KG1 (cell line): ENCODE measurements around the gene LAMA2.

Source experiments
- DNase-seq: peaks from one replicate; lab custom pipeline; 2025; lab: John Stamatoyannopoulos, UW

LAMA2 gene

DNA sequence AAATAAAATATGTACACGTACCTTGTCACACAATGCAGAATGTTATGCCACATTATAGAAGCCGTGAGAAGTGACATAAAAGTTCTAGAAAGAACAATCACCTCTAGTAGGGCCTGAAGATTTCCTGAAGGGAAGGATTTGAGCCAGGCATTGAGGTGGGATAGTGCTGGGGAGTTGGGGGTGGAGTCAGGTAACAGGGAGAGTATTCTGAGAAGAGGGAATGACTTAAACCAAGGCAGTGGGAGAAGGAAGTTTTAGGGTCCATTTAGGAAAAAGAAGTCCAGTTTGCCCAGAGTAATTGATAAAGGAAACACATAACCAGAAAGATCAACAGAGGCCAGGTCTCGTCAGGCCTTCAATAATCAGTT is 564.2 kb downstream of the LAMA2 start:
- no peak for DNase-seq

DNA sequence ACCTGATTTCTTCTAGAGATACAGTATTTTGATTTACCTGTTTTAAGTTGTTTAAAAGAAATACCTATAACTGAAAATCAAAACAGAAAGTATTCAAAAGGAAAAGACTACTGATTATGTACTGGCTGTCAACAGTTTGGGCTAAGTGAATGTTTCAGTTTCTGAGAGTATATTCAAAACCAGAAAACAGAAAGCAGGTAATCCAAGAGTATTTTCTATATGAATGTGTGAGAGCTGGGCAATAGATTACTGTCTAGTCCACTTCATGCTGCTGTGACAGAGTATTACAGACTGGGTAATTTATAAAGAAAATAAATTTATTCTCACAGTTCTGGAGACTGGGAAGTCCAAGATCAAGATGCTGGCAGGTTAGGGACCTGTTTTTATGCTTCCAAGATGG is 566.0 kb downstream of the LAMA2 start:
- no peak for DNase-seq

DNA sequence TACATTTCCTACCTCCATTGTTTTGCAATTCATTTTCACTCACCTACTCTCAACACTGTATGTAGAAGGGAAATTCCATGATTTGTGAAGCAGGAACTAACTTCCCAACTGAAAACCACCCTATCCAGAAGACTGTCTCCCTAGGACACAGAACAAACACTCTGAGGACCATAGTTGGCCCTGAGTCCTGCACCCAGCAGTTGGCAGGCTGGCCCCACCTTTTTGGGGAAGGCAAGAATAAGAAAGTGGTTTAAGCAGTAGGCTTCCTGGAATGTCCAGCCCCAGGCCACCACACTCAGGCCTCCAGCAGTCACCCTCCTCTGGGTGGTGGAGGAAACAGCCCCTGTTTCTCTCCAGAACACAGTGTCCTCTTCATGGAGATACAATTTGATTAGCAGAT is 568.2 kb downstream of the LAMA2 start:
- no peak for DNase-seq

DNA sequence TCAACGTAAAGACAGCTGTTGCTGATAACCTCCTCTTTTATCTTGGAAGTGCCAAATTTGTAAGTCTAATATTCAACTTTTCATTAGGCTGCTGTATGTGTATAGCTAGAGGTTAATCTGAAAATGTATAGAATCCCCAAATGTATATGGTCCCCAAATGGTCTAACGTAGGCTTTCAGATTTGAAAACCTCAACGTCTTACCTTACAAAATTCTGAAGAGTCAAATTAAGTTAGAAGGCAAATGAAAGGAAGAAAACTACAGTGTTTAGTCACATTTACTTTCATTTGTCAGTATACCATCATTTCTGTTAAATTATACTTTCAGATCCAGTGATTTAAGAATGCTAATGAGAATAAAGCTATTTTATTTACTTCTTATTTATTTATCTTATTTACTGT is 570.1 kb downstream of the LAMA2 start:
- DNase-seq, result no peak

DNA sequence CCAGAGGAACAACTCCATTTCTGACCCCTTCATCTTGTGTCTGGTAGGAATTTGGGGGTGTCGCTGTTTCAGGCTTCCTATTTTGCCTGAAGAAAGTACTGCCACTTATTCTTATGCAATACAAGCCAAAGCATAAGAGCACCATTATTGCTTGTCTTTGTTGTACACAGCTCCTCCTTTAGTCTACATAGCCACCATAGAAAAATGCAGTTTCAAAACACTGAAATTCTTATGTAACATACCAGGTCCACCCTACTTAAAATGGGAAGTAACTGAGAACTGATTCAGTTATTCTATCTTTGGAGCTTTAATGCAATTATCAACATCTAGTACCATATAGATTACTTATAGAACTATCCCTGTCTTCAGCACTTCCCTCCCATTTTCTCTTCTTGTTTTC is 571.5 kb downstream of the LAMA2 start:
- no peak for DNase-seq

DNA sequence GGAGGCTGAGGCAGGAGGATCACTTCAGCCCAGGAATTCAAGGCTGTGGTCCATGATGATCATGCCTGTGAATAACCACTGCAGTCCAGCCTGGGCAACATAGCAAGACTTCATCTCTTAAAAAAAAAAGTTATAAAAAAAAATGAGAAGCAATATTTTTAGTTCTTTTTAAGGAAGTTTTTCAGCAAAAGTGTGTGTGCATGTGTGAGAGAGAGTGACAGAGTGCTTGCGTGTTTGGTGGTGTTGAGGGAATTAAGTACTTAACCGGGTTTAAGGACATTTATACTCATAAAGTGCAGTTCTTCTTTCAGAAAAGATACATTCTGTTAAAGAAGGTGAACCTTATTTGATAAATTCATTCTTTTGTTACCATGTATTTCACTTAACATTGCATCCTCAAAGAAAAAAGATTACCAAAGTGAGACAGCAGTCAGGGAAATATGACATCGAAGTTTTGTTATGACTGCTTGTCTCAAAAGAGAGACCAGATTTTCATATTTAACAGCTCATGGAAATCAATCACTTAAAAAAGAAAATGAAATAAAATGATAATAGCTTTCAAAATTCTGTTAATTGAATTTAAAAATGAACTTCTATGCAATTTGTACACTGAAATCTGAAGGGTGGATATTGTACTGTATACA is 572.3 kb downstream of the LAMA2 start:
- DNase-seq, result no peak

DNA sequence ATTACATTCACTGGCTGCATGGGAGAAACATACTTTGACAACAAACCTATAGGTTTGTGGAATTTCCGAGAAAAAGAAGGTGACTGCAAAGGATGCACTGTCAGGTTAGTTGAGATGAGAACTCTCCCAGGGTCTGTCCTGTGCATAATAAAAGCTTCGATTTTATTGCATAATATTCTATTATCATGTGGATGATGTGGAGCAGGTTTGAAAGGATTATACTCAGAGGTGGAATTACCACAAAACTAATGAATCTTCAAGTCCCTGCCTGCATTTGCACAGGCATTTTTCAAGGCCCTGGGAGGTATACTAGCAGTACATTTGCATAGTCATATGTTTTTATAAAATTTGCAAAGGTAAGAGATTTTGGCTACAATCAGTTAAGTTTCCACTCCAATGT is 577.3 kb downstream of the LAMA2 start:
- DNase-seq, result no peak

DNA sequence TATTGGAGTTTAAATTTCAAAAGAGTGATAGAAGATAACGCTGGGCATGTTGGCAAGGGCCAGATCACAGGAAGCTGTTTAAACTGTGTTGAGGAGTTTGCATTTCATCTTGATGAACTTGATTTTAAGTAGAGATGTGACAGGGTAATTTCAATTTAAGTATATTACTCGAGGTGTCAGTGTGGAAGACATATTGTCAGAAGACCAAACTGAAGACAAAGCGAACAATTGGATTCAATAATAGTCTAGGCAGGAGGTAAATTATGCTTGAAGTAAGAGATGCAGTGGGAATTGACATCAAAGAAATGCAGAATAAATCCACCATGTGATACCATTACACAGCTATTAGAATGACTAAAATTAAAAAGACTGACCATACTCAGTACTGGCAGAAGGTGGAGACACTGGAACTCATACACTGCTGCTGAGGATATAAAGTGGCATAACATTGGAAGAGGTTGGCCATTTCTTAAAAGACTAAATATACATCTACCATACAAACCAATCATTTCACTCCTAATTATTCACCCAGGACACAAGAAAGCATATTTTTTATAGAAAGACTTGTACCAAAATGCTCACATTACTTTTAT is 586.2 kb downstream of the LAMA2 start:
- no peak for DNase-seq

DNA sequence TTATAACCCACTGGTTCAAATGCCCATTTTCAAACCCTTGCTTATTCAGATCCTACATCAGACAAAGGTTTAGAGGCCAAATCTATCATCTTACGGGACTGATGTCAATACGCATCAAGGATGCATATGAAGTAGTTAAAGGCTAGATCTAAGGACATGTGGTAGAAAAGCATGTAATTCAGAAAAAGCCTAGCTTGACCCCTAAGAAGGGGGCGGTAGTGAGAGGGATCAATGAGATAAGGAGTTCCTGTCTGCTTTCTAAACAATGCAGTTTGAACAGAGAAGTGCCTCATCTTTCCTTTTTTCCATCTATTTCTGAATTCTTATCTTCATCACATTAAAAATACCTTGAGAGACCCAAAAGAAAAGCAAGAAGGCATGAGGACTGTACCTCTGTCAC is 589.3 kb downstream of the LAMA2 start:
- no peak for DNase-seq

DNA sequence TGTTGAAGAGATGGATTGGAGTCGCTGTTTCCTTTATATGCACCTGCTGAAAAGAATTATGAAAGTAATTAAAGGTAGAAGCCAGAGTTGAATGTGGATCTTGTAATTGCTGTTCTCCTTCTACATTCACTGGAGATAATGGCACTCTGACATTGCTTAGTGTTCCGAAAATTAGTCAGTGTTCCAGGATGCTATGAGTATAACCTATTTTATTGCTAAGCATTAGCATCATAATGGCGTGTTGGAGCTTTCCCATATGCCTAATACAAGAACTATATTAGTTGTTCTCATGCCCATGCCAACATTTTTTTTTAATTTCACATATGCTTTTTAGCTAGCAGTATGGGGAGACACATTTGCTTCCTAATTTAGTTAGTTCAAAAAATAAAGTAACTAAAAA is 590.6 kb downstream of the LAMA2 start:
- no peak for DNase-seq

DNA sequence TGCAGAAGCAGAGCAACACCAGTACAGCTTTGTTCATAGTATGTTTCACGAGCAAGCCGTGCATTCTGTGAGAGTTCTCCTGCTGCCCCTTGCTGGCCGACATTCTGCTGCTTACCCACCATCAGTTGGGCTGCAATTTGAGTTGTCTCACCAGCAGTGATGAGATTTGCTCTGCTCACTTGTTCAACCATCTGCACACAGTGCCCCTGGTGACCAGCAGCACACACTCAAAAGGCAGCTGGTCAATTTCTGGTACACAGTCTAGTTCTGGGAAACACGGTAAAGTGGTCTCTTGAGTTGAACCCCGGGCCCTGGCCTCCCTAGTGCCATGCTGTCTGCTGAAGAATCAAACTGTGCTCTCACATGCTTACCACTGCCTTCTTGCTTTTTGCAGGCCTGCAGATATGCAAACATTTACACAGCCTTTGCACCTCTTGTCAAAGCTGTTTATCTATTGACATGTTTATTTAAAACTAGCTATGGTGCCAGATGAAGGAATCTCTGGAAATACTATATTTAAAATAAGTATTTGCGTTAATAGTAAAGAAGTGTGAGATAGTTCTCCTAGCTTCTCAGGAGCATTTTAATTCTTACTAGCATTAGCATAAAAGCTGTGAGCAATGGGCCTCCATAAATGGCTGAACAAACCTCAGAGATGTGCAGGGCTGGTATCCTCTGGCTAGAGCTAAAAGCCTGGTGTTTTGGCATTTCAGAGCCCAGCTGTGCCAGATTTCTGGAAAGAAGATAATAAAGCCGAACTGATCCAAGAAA is 592.7 kb downstream of the LAMA2 start:
- no peak for DNase-seq

DNA sequence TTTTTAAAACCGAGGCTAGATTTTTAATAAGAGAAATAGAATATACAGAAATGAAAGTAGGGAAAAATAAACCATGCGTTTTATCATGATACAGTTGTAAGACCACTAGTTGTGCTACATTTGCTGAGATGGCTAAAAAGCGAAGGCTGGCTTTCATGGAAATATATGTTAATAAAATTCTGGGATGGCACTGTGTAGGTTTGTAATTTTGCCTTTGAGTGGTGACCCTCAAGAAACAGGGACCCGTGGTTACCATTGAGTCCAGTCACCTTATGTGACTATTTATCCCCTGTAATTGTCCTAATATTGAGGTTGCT is 593.3 kb downstream of the LAMA2 start:
- no peak for DNase-seq

DNA sequence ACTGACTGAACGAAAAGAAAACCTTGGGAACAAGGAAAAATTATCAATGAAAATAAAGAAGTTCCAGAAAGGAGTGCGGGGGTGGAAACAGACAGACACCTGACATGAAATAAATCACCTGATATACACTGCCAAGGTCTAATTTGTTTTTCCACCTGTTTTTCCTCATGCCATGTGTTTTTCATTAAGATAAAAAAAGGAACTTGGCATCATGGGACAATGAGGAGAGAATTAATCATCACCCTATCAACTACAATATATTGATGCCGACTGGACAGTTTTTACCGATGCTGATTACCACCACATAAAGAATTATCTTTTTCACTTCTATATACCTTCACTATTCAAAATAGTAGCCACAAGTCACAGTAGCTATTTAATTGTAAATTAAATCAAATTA is 593.9 kb downstream of the LAMA2 start:
- DNase-seq, result no peak

DNA sequence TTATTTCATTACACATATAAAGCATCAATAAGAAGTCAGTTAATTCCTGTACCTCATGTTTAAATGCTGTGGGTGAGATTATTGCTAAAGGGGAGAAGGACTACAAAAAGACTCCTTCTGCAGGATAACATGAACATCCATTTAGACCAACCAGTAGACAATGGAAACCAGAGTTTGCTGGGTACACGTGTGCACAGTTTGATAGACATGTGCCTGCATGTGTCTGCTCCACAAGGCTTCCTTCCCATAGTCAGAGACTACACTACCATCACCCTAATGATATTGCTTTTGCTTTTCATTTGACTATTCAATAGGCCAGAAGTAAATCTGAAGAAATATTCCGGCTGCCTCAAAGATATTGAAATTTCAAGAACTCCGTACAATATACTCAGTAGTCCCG is 595.4 kb downstream of the LAMA2 start:
- no peak for DNase-seq

DNA sequence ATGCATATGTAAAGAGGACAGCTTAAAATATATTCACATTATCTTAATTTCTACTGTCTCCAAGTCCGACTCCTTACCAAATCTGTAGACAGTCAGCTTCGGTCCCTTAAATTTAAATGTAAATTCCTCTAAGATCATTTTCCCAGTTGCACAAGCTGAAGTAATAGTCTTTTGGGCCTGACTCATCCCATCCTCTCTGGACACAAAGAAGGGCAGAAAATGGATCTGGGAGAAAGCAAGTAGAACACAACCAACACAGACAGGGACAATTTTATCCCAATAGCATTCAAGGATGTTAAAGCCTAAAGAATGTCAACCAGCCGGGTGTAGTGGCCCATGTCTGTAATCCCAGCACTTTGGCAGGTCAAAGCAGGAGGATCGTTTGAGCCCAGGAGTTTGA is 598.8 kb downstream of the LAMA2 start:
- DNase-seq, result no peak

DNA sequence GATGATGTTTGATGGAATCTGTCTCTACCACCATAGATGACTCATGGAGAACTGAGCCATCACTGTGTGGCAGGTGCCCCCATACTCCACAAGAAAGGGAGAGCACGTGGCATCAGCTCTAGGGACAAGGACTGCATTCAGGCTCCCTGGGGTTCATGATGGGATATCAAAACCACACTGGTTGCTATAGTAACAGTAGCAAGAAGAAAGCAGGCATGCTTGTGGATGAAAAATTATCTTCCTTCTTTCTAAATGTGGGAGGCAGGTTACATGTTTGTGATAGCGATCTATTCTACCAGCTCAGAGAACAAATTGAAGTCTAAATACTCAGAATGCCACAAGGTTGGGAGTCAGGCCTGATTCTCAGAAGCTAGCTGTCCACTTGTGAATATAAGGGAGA is 602.8 kb downstream of the LAMA2 start:
- no peak for DNase-seq

DNA sequence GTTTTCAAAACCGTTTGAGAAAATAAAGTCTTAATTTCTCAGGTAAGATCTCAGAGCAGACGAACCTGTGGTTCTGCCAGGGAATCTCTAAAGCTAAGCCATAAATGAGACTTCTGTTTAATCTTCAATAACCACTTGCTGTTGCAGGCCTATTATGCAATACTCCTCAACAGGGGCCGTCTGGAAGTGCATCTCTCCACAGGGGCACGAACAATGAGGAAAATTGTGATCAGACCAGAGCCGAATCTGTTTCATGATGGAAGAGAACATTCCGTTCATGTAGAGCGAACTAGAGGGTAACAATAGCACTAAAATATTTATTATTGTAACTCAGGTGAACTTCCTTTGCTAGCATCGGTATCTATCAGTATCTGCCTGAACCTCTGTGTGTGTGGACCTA is 603.4 kb downstream of the LAMA2 start:
- DNase-seq, result no peak

DNA sequence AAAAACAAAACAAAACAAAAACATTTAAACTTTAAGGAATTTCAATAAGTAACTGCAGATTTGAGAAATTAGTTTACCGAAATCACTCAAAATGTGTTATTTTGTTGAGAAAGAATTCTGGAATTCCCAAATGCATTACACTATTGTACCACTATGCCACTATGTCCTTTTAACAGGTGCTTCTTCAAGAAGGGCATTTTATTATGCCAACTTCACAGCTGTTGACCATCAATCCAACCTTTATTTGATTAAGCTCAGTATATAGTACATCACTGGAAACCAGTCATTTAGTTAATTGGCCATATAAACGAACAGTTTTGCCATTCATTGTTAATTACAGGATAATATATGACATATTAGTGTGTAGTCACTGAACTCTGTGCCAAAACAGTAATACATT is 605.4 kb downstream of the LAMA2 start:
- no peak for DNase-seq

DNA sequence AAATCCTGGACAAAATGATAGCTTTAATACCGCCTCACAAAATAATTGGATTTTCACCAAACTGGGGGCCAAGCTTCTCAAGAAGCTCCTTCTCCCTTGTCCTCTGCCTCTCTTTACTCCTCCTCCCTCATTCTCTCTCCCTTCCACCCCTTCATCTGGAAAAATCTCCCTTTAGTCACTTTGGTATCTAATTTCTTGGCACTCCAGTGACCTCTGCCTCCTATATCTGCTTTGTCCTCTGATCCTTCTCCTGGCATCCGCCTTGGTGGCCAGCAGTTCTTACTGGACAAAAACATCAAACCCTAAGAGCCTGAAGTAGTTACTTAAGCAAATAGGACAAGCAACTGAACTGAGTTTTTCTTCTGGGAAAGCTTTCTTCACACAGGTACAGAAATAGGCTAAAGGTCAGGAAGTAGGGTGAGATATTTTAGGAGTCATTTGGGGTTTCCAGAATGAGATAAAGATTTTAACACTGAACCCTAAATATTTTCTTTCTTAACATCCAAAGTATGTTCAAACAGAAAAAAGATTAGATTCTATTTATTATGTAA is 606.4 kb downstream of the LAMA2 start:
- DNase-seq, result no peak

DNA sequence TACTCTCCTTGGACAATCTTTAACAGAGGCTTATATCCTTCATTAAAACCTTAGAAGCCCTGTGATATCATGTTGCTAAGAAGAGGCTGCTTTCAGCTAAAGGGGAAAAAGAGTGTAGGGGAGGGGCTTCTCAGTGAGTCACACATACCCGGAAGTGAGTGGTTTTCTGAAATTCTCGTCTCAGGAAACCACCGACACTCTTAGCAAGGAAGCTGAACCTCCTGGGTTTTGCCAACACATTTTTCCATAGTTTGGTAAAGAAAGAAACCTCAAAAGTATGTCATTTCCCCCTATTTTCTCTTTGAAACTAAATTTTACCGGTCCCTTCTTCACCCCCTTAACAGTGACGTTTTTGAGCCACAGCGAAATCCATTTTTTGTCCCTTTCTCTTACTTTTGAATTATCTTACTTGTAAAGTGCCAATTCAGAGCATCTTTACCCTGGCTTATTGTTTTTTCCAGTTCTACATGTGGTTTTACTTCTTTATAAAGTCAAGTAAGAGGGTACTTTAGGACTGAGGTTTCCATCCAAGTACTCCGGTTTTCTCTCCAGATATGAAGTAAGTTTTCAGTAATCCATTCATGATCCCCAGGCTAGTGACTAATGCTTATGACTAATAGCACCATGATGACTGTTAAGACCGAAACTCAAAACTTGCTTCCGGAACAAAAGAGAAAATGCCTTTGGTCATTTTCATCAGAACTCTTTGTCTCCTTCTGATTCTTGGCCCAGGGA is 607.8 kb downstream of the LAMA2 start:
- peak; percentile 77 for DNase-seq

DNA sequence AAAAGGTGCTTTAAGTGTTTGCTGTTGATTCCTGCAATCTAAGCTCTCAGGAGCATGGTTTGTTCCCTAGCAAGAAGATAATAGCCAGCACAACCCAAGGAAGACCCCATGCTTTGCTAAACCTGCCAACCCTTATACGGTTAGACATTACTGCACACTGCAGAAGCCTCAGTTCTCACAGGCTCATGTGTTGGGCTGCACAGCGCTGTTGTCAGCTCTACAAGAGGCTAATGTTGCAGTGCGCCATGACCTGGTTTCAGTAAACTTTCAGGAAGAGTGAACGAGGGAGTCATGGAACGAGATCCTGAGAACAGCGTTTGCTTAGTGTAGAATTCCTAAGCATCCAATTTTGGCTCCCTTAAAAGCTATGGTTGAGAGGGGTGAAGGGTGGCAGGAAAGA is 608.5 kb downstream of the LAMA2 start:
- no peak for DNase-seq

DNA sequence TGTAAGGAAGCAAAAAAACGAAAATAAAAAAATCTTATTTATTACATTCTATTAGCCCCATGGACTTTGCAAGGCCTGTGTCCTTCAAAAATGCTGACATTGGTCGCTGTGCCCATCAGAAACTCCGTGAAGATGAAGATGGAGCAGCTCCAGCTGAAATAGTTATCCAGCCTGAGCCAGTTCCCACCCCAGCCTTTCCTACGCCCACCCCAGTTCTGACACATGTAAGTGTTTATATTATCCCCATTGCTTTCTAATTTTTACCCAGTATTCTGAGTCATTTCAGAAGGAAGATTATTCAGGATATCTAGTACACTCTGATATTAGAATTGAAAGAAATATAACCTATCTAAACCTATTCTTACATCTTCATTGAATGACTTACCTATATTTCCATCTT is 609.3 kb downstream of the LAMA2 start:
- DNase-seq, result no peak

DNA sequence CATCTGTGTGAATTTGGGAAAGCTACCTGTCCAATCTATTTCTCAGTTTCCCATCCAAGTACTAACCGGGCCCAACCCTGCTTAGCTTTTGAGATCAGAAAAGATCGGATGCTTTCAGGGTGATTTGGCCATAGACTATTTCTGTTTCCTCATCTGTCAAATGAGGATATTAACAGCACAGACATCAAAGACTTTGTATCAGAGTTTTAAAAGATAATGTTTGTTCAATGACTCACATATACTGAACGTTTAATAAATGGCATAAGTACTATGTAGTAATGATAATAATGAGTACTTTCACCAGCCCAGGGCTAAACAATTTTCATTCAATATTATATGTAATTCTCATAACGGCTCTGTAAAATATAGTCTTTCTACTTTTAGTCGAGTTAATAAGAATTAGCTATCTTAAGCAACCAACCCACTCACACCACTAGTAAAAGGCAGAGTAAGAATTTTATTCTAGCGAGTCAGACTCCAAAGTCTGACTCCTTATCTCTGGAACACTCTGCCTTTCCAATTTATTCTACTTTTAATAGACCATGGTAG is 610.5 kb downstream of the LAMA2 start:
- no peak for DNase-seq
